Testis (tissue), 3 donors: ENCODE measurements around the gene PLBD2. TPM values are rescaled to one million over a fixed set of nuclear protein-coding genes. Genes with fewer than 3 reads are reported as not detected.

Source experiments
- DNase-seq: peaks from one replicate; pipeline ENCODE4 v3.0.0-alpha.2; 2019
- H3K27ac ChIP-seq, 2 donors: fragments of 200-600 bp; sonication (generic); one replicate each; pipeline ENCODE4 v1.5.1; 2019
- H3K27me3 ChIP-seq: fragments of 200-600 bp; sonication (generic); one replicate; pipeline ENCODE4 v1.5.1; 2019
- H3K36me3 ChIP-seq: fragments of 200-600 bp; sonication (generic); one replicate; pipeline ENCODE4 v1.5.1; 2017; ENCODE audit warnings: low read depth; ENCODE audit errors: missing control alignments
- H3K4me1 ChIP-seq: fragments of 200-600 bp; sonication (generic); one replicate; pipeline ENCODE4 v1.5.1; 2019
- H3K4me3 ChIP-seq, 2 donors: fragments of 200-600 bp; sonication (generic); one replicate each; pipeline ENCODE4 v1.5.1; 2017 to 2019
- H3K9me3 ChIP-seq: fragments of 200-600 bp; sonication (generic); one replicate; pipeline ENCODE4 v1.5.1; 2017
- POLR2A ChIP-seq: fragments of 450-650 bp; IDR thresholded peaks from one replicate; pipeline ENCODE4 v1.6.1; 2017; ENCODE audit warnings: antibody characterized with exemption, mild to moderate bottlenecking, moderate library complexity
- WGBS, 2 donors: methylation state at CpG; one replicate each; pipeline ENCODE4 v1.1.5; 2018; 5-methylcytosine and 5-hydroxymethylcytosine counted together
- intact Hi-C: fragments of 100-400 bp; cut with DNase I; formaldehyde crosslinking; loops from one replicate; pipeline ENCODE4 v1.15.1; 2023; ENCODE audit warnings: low total_unique reads
- polyA plus RNA-seq: library from polyadenylated mRNA; stranded (reverse); fragments of 350-450 nt; fragmentation: Illumina TruSeq; extraction: RNeasy Lipid Tissue Mini Kit (QIAGEN cat#74804); gene quantifications from one replicate; pipeline ENCODE4 v1.2.3, GENCODE V29; 2014; ENCODE audit warnings: low read depth, low replicate concordance; ENCODE audit not compliant: insufficient read depth
- total RNA-seq, 2 donors: library from RNA; depleted of rRNA; stranded (reverse); fragments of >200 nt; gene quantifications; one replicate each; pipeline ENCODE4 v1.2.3, GENCODE V29; 2016
- TF ChIP-seq, protein P1 (sequence below), 3 experiments: fragments of 450-650 bp in 2 of 3; fragments of 200-600 bp in 1 of 3; sonication (generic) in 1 of 3; IDR thresholded peaks; one replicate each; pipeline ENCODE4 v1.5.1; 2016 to 2019; ENCODE audit warnings: antibody characterized with exemption in 3 of 3, mild to moderate bottlenecking in 2 of 3, moderate library complexity in 1 of 3

PLBD2 gene
- total and polyA plus RNA-seq, 3 donors from 2014 or later, result 110 to 126 (median 120) TPM

GRCh38 chr12:113372371-113372770 is 14.0 kb downstream of the PLBD2 start:
- 90 to 100% methylated on average over 2 to 9 of the region's 9 CpGs for WGBS, 2 donors
- H3K36me3 ChIP-seq, result no peaks in the 10 kb centered on the region
- intact Hi-C loops, result no loop called here

DNA sequence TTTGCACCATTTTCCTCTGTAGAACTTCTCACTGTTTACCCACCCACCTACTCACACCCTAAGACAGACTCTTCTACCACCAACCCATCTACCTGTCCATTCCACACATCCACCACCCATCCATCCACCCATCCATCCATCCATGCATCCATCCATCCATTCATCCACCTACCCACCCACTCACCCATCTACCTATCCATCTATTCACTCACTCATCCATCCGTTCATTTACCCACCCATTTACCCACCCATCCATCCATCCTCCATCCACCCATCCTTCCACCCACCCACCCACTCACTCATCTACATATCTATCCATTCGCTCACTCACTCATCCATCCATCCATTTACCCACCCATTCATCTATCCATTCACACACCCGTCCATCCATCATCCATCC is 15.1 kb downstream of the PLBD2 start:
- intact Hi-C loops, result no loop called here
- peaks cover 4% of the 10 kb centered on the region for H3K4me1 ChIP-seq
- H3K36me3 ChIP-seq, result no peaks in the 10 kb centered on the region
- no peaks in the 10 kb centered on the region for H3K9me3 ChIP-seq
- TF ChIP-seq, protein P1, sequence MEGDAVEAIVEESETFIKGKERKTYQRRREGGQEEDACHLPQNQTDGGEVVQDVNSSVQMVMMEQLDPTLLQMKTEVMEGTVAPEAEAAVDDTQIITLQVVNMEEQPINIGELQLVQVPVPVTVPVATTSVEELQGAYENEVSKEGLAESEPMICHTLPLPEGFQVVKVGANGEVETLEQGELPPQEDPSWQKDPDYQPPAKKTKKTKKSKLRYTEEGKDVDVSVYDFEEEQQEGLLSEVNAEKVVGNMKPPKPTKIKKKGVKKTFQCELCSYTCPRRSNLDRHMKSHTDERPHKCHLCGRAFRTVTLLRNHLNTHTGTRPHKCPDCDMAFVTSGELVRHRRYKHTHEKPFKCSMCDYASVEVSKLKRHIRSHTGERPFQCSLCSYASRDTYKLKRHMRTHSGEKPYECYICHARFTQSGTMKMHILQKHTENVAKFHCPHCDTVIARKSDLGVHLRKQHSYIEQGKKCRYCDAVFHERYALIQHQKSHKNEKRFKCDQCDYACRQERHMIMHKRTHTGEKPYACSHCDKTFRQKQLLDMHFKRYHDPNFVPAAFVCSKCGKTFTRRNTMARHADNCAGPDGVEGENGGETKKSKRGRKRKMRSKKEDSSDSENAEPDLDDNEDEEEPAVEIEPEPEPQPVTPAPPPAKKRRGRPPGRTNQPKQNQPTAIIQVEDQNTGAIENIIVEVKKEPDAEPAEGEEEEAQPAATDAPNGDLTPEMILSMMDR (IDR thresholded peaks at IDR 0.05), result no peak
- no peak for TF ChIP-seq POLR2A
- no peak overlapping the region for H3K27ac ChIP-seq
- DNase-seq, result no peak
- H3K4me3 ChIP-seq, result no peak overlapping the region
- WGBS, 2 donors, result 84 to 95% methylated on average over 3 of the region's 3 CpGs
- H3K27me3 ChIP-seq, result no peaks in the 10 kb centered on the region

More at GRCh38 chr12:113372371-113372770, 14.0 kb downstream of the PLBD2 start:
- Histone ChIP-seq H3K9me3 (no peaks in the 10 kb centered on the region), H3K4me1 (peaks cover 4% of the 10 kb centered on the region), H3K27ac (no peak overlapping the region), H3K27me3 (no peaks in the 10 kb centered on the region), H3K4me3 (no peak overlapping the region)
- no peak for DNase-seq
- TF ChIP-seq, protein P1 (IDR thresholded peaks at IDR 0.05), result no peak
- no peak for TF ChIP-seq POLR2A

- Histone ChIP-seq H3K27me3 (no peaks in the 10 kb centered on the region), H3K36me3 (no peaks in the 10 kb centered on the region), H3K27ac (no peak overlapping the region), H3K4me1 (peaks cover 4% of the 10 kb centered on the region), H3K9me3 (no peaks in the 10 kb centered on the region), H3K4me3 (no peak overlapping the region)
- peak; percentile 25 for DNase-seq
- intact Hi-C loops, result no loop called here
- WGBS, 2 donors, result 63 to 79% methylated on average over 3 of the region's 3 CpGs
- TF ChIP-seq POLR2A, result no peak
- TF ChIP-seq, protein P1 (IDR thresholded peaks at IDR 0.05), result no peak
Observed at GRCh38 chr12:113373969-113374368, 15.6 kb downstream of the PLBD2 start.

GRCh38 chr12:113374823-113375428 is 16.5 kb downstream of the PLBD2 start:
- H3K36me3 ChIP-seq, result no peaks in the 10 kb centered on the region
- intact Hi-C loops, result no loop called here

More at GRCh38 chr12:113374823-113375428, 16.5 kb downstream of the PLBD2 start:
- Histone ChIP-seq H3K27ac (no peak overlapping the region), H3K9me3 (no peaks in the 10 kb centered on the region), H3K4me3 (no peak overlapping the region), H3K27me3 (no peaks in the 10 kb centered on the region), H3K4me1 (no peaks in the 10 kb centered on the region)
- DNase-seq, result no peak
- TF ChIP-seq, protein P1 (IDR thresholded peaks at IDR 0.05), result no peak
- TF ChIP-seq POLR2A, result no peak
- 98 to 100% methylated on average over 2 to 4 of the region's 4 CpGs for WGBS, 2 donors
